Body of pancreas (tissue), 4 donors: ENCODE measurements around the gene USP27X. TPM values are rescaled to one million over a fixed set of nuclear protein-coding genes. Genes with fewer than 3 reads are reported as not detected.

Experiments
- ATAC-seq: fragments of 150-250 bp; one replicate; pipeline ENCODE4 v1.9.1; 2016
- DNase-seq, 4 donors: peaks; one replicate each; pipeline ENCODE4 v3.0.0-alpha.2; 2019
- H3K27ac ChIP-seq, 4 donors: fragments of 200-600 bp; sonication (generic); 1 replicate in 3 of 4; 2 replicates in 1 of 4; pipeline versions ENCODE4 v1.5.1 to v1.6.1; 2016 to 2019; ENCODE audit warnings: mild to moderate bottlenecking in 1 of 4, mixed read lengths in 1 of 4, moderate library complexity in 1 of 4
- H3K27me3 ChIP-seq, 2 donors: fragments of 200-600 bp; sonication (generic); one replicate each; pipeline ENCODE4 v1.6.0; 2016; ENCODE audit warnings: mild to moderate bottlenecking in 1 of 2
- H3K36me3 ChIP-seq, 2 donors: fragments of 200-600 bp; sonication (generic); replicated peaks in 1 of 2; 2 replicates each; pipeline ENCODE4 v1.5.1; 2016; ENCODE audit warnings: low read depth in 2 of 2; ENCODE audit not compliant: insufficient read depth in 1 of 2
- H3K4me1 ChIP-seq: fragments of 200-600 bp; sonication (generic); one replicate; pipeline ENCODE4 v1.6.0; 2016
- H3K4me3 ChIP-seq, 2 donors: fragments of 200-600 bp; sonication (generic); 1 replicate in 1 of 2; 2 replicates in 1 of 2; pipeline ENCODE4 v1.5.1; 2016 to 2019
- H3K9me3 ChIP-seq, 3 donors: fragments of 200-600 bp; sonication (generic); 1 replicate in 2 of 3; 2 replicates in 1 of 3; pipeline ENCODE4 v1.5.1; 2016
- POLR2A ChIP-seq, 3 donors: fragments of 450-650 bp; IDR thresholded peaks; one replicate each; pipeline ENCODE4 v1.6.1; 2016; ENCODE audit warnings: antibody characterized with exemption in 3 of 3, mild to moderate bottlenecking in 2 of 3
- WGBS, 2 donors: methylation state at CpG; one replicate each; pipeline ENCODE4 v1.1.5; 2017; 5-methylcytosine and 5-hydroxymethylcytosine counted together
- intact Hi-C: fragments of 100-400 bp; cut with DNase I; formaldehyde crosslinking; loops from one replicate; pipeline ENCODE4 v1.15.1; 2023
- total RNA-seq, 2 donors: library from RNA; depleted of rRNA; stranded (reverse); fragments of >200 nt; gene quantifications; one replicate each; pipeline ENCODE4 v1.1.0, GENCODE V29; 2016
- TF ChIP-seq, protein P1 (sequence below), 7 experiments: fragments of 450-650 bp in 4 of 7; fragments of 200-600 bp in 3 of 7; sonication (generic) in 3 of 7; IDR thresholded peaks; one replicate each; pipeline ENCODE4 v1.5.1; 2016 to 2019; ENCODE audit warnings: antibody characterized with exemption in 7 of 7

Gene USP27X
- total RNA-seq, 2 donors from 2014 or later: 0.99 to 1.3 TPM

DNA sequence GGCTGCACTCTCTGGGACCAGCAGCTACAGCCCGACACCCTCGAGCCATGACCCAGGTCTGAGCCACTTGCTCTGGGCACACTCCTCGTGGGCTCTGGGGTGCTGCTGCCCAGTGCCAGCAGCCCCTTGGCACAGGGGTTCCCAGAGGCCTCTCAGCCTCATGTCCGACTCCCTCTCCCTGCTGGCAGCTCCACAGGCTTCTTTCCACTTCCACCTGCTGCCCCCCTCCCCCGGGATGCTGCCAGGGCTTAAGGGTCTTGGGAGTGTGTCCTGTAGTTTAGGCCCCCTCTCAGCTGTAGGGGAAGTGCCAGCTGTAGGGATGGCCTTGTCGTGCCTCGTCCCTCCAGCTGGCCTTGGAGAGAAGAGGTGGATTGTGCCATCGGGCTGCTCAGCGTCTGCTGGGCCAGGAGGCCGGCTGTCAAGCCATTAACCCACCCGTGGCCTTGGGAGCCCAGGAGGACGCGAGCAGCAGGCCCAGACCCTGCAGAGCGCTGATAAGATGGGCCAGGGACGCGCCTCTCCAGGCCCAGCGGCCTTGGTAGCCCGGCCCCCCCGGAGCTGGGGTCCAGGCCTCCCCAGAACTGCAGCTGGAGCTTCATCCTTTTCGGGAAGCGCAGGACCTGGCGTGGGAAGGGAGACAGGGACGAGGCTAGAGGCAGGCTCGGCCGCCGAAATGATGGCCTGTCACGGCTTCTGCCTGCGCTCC, 1.0 kb upstream of the USP27X start:
- Histone ChIP-seq H3K9me3 (no peaks in the 10 kb centered on the region), H3K36me3 (no peaks in the 10 kb centered on the region), H3K4me3 (no peak overlapping the region), H3K27ac (peak overlapping the region; percentile 68 to 85 (median 76)), H3K4me1 (peaks cover 35% of the 10 kb centered on the region), H3K27me3 (no peaks in the 10 kb centered on the region)
- ATAC-seq: peak; percentile 2
- 11 to 67% methylated on average over 2 to 23 of the region's 28 CpGs for WGBS, 2 donors
- peak in 1 of 4 donors; percentile 20 for DNase-seq
- TF ChIP-seq POLR2A (IDR thresholded peaks at IDR 0.05): no peak
- TF ChIP-seq, protein P1, sequence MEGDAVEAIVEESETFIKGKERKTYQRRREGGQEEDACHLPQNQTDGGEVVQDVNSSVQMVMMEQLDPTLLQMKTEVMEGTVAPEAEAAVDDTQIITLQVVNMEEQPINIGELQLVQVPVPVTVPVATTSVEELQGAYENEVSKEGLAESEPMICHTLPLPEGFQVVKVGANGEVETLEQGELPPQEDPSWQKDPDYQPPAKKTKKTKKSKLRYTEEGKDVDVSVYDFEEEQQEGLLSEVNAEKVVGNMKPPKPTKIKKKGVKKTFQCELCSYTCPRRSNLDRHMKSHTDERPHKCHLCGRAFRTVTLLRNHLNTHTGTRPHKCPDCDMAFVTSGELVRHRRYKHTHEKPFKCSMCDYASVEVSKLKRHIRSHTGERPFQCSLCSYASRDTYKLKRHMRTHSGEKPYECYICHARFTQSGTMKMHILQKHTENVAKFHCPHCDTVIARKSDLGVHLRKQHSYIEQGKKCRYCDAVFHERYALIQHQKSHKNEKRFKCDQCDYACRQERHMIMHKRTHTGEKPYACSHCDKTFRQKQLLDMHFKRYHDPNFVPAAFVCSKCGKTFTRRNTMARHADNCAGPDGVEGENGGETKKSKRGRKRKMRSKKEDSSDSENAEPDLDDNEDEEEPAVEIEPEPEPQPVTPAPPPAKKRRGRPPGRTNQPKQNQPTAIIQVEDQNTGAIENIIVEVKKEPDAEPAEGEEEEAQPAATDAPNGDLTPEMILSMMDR (IDR thresholded peaks at IDR 0.05): no peak
- intact Hi-C loops: no loop called here

- Histone ChIP-seq H3K36me3 (no peaks in the 10 kb centered on the region), H3K4me3 (peak overlapping the region in 1 of 2 donors; percentile 15), H3K9me3 (no peaks in the 10 kb centered on the region), H3K4me1 (peaks cover 35% of the 10 kb centered on the region), H3K27me3 (no peaks in the 10 kb centered on the region), H3K27ac (peak overlapping the region; percentile 68 to 85 (median 76))
- WGBS, 2 donors: 0 to 3% methylated on average over 10 to 13 of the region's 55 CpGs
- TF ChIP-seq POLR2A (IDR thresholded peaks at IDR 0.05): no peak
- TF ChIP-seq, protein P1 (IDR thresholded peaks at IDR 0.05): no peak
- DNase-seq (no peak), ATAC-seq (no peak)
- intact Hi-C loops: no loop called here
Measured at GRCh38 chrX:49879656-49880277, 483 bp downstream of the USP27X start.

DNA sequence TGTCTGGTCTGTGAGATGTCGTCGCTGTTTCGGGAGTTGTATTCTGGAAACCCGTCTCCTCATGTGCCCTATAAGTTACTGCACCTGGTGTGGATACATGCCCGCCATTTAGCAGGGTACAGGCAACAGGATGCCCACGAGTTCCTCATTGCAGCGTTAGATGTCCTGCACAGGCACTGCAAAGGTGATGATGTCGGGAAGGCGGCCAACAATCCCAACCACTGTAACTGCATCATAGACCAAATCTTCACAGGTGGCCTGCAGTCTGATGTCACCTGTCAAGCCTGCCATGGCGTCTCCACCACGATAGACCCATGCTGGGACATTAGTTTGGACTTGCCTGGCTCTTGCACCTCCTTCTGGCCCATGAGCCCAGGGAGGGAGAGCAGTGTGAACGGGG, 1.4 kb downstream of the USP27X start:
- intact Hi-C loops: no loop called here
- DNase-seq (no peak), ATAC-seq (no peak)
- Histone ChIP-seq H3K4me1 (peaks cover 35% of the 10 kb centered on the region), H3K27me3 (no peaks in the 10 kb centered on the region), H3K4me3 (no peak overlapping the region), H3K9me3 (no peaks in the 10 kb centered on the region), H3K27ac (no peak overlapping the region), H3K36me3 (no peaks in the 10 kb centered on the region)
- no peak for TF ChIP-seq POLR2A (IDR thresholded peaks at IDR 0.05)
- TF ChIP-seq, protein P1 (IDR thresholded peaks at IDR 0.05): no peak
- 95 to 100% methylated on average over 3 to 8 of the region's 12 CpGs for WGBS, 2 donors

DNA sequence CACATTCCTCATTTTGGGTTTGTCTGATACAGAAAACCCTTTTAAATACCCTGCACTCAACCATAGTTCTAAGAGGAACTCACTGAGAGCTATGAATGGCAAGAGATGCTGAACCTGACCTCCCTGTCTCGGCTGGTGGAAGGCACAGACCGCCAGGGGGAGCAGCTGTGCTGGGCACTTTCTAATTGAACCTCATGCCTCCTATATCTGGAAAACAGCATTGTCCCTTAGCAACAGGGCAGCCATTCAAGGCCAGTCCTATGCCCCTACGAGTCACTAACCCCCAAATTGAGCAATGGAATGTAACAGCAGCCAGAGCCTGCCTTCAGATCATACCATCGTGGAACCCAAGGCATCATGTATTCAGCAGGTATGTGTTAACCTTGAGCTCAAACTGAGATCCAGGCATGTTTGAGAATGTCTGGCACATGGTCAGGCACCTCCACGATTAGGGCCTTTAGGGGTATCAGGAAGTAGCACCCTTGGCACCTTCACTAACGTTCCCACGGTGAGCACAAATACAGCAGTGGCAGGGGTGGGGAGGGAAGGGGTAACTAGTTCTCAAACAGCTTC, 5.1 kb downstream of the USP27X start:
- 15 to 21% methylated on average over 4 to 7 of the region's 7 CpGs for WGBS, 2 donors
- H3K4me1 ChIP-seq: peaks cover 16% of the 10 kb centered on the region
- intact Hi-C loops: no loop called here
- H3K9me3 ChIP-seq: no peaks in the 10 kb centered on the region
- H3K36me3 ChIP-seq: no peaks in the 10 kb centered on the region
- ATAC-seq: peak; percentile 48
- no peak overlapping the region for H3K4me3 ChIP-seq
- DNase-seq: peak; percentile 64 to 77 (median 66)
- H3K27ac ChIP-seq: no peak overlapping the region
- H3K27me3 ChIP-seq: no peaks in the 10 kb centered on the region
- TF ChIP-seq POLR2A (IDR thresholded peaks at IDR 0.05): no peak
- TF ChIP-seq, protein P1 (IDR thresholded peaks at IDR 0.05): peak; percentile 49 to 62 (median 54)
